SK-N-MC (cell line): ENCODE data around the gene RAB11FIP3.

Experiments
- EZH2 ChIP-seq: fragments of 200-600 bp; sonication (generic); IDR thresholded peaks from one replicate; pipeline ENCODE4 v1.6.1; 2017; ENCODE audit warnings: antibody characterized with exemption
- POLR2AphosphoS5 ChIP-seq: IDR thresholded peaks from 2 replicates; pipeline ENCODE4 v1.6.1; 2012; ENCODE audit warnings: mild to moderate bottlenecking, low read depth, low read length, borderline replicate concordance

DNA sequence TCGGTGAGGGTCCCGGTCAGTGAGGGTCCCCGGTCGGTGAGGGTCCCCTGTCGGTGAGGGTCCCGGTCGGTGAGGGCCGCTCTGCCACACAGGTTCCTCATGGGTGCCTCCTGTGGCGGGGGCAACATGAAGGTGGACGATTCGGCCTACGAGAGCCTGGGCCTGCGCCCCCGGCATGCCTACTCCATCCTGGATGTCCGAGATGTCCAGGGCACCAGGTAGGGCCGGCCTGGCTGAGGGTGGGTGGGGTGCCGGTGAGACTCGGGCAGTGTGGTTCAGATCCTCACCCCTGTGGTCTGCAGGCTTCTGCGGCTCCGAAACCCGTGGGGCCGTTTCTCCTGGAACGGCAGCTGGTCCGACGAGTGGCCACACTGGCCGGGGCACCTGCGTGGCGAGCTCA lies 125.8 kb downstream of the RAB11FIP3 start:
- TF ChIP-seq EZH2 = no peak
- TF ChIP-seq POLR2AphosphoS5 = no peak
